Fibroblast of the aortic adventitia (primary cell): ENCODE measurements around the gene PROX2. TPM values are rescaled to one million over a fixed set of nuclear protein-coding genes. Genes with fewer than 3 reads are reported as not detected.

Experiments used
- DNase-seq: peaks from one replicate; pipeline ENCODE4 v3.0.0-alpha.2; 2010; ENCODE audit warnings: low read depth
- H3K4me3 ChIP-seq: 2 replicates; pipeline ENCODE4 v1.5.1; 2011; ENCODE audit warnings: low read depth, mild to moderate bottlenecking, control low read depth, low read length, moderate library complexity
- CTCF ChIP-seq: IDR thresholded peaks from 2 replicates; pipeline ENCODE4 v1.5.1; 2011; ENCODE audit warnings: mild to moderate bottlenecking, low read length, control low read depth, inconsistent platforms; ENCODE audit not compliant: insufficient read depth
- total RNA-seq: library from RNA; depleted of rRNA; stranded (reverse); fragments of >200 nt; gene quantifications from 2 replicates; pipeline ENCODE4 v1.2.3, GENCODE V29; 2012; ENCODE audit warnings: low replicate concordance

The PROX2 gene
- total RNA-seq, 1 donor = not detected

- H3K4me3 ChIP-seq = peak overlapping the region; percentile 75
- DNase-seq = peak; percentile 63
- TF ChIP-seq CTCF = no peak
Observed at GRCh38 chr14:74882103-74882920, 6.4 kb upstream of the PROX2 start.

GRCh38 chr14:74881431-74882102 is 5.6 kb upstream of the PROX2 start, which contains the start of gene DLST:
DLST (plus strand) TSS chr14:74881916; CDS start chr14:74881954, 38 bp downstream.
- TF ChIP-seq CTCF = no peak
- H3K4me3 ChIP-seq = peak within 1 kb of the TSS; percentile 75
- peak; percentile 85 for DNase-seq

- no peak for DNase-seq
- TF ChIP-seq CTCF = no peak
- no peak overlapping the region for H3K4me3 ChIP-seq
Observed at GRCh38 chr14:74879427-74880182, 3.7 kb upstream of the PROX2 start.

GRCh38 chr14:74875204-74875603 is 741 bp downstream of the PROX2 start:
- TF ChIP-seq CTCF = no peak
- no peak overlapping the region for H3K4me3 ChIP-seq
- no peak for DNase-seq

GRCh38 chr14:74871819-74872218 is 4.1 kb downstream of the PROX2 start:
- TF ChIP-seq CTCF = no peak
- no peak for DNase-seq
- H3K4me3 ChIP-seq = no peak overlapping the region

- DNase-seq = peak; percentile 49
- no peak overlapping the region for H3K4me3 ChIP-seq
- TF ChIP-seq CTCF = no peak
Observed at GRCh38 chr14:74868739-74869138, 7.2 kb downstream of the PROX2 start.
